BJ (cell line): Measurements from ENCODE around the gene SLC25A26. TPM values are rescaled to one million over a fixed set of nuclear protein-coding genes. Genes with fewer than 3 reads are reported as not detected.

ENCODE experiments used
- CTCF ChIA-PET: fragments of 350-600 bp; formaldehyde crosslinking; extraction: SDS; loops from one replicate; lab custom pipeline; 2021; ENCODE audit warnings: antibody characterized with exemption, inconsistent platforms; lab: Yijun Ruan, JAX
- POLR2A ChIA-PET: fragments of 300-600 bp; sonication (Branson Sonifier 250); formaldehyde crosslinking; extraction: SDS; loops from one replicate; lab custom pipeline; 2021; ENCODE audit warnings: antibody characterized with exemption; lab: Charles Lee
- DNase-seq: peaks from one replicate; pipeline ENCODE4 v3.0.0-alpha.2; 2011; ENCODE audit warnings: low read depth
- H3K27me3 ChIP-seq: 2 replicates; pipeline ENCODE4 v1.6.0; 2011; ENCODE audit warnings: low read length; ENCODE audit not compliant: control insufficient read depth, insufficient read depth
- H3K36me3 ChIP-seq: 2 replicates; pipeline ENCODE4 v1.5.1; 2011; ENCODE audit warnings: low read length; ENCODE audit not compliant: control insufficient read depth, insufficient read depth
- H3K4me3 ChIP-seq: 2 replicates; pipeline ENCODE4 v1.5.1; 2011; ENCODE audit warnings: low read depth, mild to moderate bottlenecking, control low read depth, low read length
- polyA plus RNA-seq: library from polyadenylated mRNA; depleted of rRNA; stranded (reverse); fragments of >200 nt; gene quantifications from 2 replicates; pipeline ENCODE4 v1.2.3, GENCODE V29; 2011
- TF ChIP-seq, protein P1 (sequence below): IDR thresholded peaks from 2 replicates; pipeline ENCODE4 v1.5.1; 2011; ENCODE audit warnings: low read depth, mild to moderate bottlenecking, control low read depth, inconsistent platforms, low read length, moderate library complexity; ENCODE audit not compliant: insufficient read depth

Gene SLC25A26
- polyA plus RNA-seq, 1 experiment: 29.5 TPM

DNA sequence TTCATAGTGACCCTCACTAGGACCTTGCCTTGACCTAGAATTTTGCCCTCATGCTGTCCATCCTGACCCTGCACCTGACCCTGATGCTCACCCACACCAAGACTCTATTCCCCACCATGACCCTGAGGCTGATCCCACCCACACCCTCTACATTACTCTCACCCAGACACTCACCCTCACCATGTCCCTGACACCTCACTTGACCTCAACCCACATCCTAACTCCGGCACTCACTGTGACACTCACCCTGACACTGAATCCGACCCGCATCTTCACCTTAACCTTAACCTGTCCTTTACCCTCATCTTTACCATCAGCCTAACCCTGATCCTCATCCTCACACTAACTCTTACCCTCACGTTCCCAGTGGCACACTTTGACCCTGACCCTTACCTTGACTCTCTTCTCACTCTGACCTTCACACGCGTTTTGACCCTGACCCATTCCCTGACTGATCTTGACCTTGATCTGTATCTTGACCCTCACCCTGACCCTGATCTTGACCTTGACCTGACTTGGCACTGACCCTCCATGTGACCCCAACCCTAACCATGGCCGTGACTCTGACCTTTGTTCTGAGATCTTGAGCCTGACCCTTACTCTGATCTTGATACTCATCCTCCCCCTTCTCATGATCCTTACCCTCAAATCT, 22.2 kb upstream of the SLC25A26 start:
- TF ChIP-seq, protein P1, sequence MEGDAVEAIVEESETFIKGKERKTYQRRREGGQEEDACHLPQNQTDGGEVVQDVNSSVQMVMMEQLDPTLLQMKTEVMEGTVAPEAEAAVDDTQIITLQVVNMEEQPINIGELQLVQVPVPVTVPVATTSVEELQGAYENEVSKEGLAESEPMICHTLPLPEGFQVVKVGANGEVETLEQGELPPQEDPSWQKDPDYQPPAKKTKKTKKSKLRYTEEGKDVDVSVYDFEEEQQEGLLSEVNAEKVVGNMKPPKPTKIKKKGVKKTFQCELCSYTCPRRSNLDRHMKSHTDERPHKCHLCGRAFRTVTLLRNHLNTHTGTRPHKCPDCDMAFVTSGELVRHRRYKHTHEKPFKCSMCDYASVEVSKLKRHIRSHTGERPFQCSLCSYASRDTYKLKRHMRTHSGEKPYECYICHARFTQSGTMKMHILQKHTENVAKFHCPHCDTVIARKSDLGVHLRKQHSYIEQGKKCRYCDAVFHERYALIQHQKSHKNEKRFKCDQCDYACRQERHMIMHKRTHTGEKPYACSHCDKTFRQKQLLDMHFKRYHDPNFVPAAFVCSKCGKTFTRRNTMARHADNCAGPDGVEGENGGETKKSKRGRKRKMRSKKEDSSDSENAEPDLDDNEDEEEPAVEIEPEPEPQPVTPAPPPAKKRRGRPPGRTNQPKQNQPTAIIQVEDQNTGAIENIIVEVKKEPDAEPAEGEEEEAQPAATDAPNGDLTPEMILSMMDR: no peak
- H3K27me3 ChIP-seq: no peaks in the 10 kb centered on the region; the same call in none of the 2 replicates
- ChIA-PET POLR2A (no interaction called here), CTCF (no interaction called here)
- no peak for DNase-seq
- no peak overlapping the region for H3K4me3 ChIP-seq
- H3K36me3 ChIP-seq: no peaks in the 10 kb centered on the region

DNA sequence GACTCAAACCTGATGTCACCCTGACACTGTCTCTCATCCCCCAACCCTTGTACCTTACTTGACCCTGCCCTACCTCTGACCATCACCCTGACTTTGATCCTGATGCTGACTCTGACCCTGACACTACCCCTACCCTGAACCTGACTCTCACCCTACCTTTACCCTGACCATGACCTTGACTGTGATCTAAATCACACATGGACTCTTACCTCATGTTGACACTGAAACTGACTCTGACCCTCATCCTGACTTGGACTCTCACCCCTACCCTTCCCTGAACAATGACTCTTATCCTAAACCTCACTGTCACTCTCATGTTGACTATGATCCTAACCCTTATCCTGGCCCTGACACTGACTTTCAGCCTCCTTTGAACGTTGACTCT, 21.7 kb upstream of the SLC25A26 start:
- DNase-seq: no peak
- ChIA-PET POLR2A (no interaction called here), CTCF (no interaction called here)
- H3K4me3 ChIP-seq: no peak overlapping the region
- H3K27me3 ChIP-seq: no peaks in the 10 kb centered on the region; the same call in 1 of the 2 replicates
- TF ChIP-seq, protein P1: no peak
- H3K36me3 ChIP-seq: no peaks in the 10 kb centered on the region

DNA sequence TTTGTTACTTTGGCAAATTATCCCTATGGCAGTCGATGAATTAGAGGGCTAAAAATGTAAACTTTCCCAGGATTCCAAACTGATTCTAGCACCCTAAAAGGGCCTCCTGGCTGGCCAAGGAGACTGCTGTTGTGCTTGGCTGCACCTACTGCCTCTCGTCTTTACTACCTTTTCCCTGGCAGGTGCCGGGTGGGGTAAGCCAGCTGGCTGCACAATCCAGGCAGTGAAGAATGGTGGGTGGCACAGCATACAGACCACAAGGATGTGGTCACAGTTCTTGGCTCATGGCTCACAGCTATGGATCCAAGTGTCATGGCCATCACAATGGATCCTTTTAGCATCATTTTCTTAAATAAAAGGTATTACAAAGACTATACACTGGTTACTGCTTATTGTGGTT, 20.7 kb upstream of the SLC25A26 start:
- ChIA-PET CTCF (interaction anchor here (0.6 to 1.0 kb wide), 3 partner anchors 23 to 760 kb away, joined by 3 read pairs; no protein-coding TSS in a partner anchor), POLR2A (no interaction called here)
- Histone ChIP-seq H3K4me3 (no peak overlapping the region), H3K27me3 (no peaks in the 10 kb centered on the region; the same call in 1 of the 2 replicates), H3K36me3 (no peaks in the 10 kb centered on the region)
- DNase-seq: no peak
- TF ChIP-seq, protein P1: no peak

DNA sequence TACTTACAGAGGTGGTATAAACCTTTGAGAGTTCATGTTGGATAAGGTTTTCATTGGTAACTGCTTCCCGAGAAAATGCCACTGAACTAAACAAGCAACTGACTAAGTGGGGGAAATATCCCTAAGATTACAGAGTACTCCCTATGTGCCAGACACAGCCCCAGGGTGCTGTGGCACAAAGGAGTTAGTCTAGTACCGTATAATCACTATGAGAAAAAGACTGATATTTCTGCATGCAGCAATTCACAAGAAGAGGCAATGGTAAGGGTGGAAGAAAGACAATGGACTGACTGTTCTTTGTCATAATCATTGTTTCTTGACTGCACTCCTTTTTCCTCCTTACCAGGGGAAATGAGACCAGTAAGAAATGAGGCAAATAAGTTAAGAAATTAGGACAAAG, 20.0 kb upstream of the SLC25A26 start:
- H3K27me3 ChIP-seq: no peaks in the 10 kb centered on the region; the same call in 1 of the 2 replicates
- CTCF ChIA-PET: interaction anchor here (0.6 to 1.0 kb wide), 2 partner anchors 23 to 522 kb away, joined by 3 read pairs; no protein-coding TSS in a partner anchor
- POLR2A ChIA-PET: no interaction called here
- TF ChIP-seq, protein P1: no peak
- no peaks in the 10 kb centered on the region for H3K36me3 ChIP-seq
- no peak for DNase-seq
- H3K4me3 ChIP-seq: no peak overlapping the region

DNA sequence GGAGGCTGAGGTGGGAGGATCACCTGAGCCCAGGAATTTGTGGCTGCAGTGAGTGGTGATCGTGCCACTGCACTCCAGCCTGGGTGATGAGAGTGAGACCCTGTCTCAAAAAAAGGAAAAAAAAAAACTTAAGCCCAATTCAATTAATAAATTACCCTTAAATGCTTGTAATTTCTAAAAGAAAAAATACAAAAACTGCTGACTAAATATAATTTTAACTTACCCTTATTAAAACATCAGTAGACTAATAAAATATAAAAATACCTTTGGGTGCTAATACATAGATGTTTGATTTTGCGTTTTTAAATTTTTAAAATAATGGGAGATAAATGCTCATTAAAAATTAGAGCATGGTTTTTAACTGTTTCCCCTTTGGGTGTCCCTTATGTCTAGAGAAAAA, 17.5 kb upstream of the SLC25A26 start:
- no peak for DNase-seq
- H3K36me3 ChIP-seq: no peaks in the 10 kb centered on the region
- POLR2A ChIA-PET: no interaction called here
- TF ChIP-seq, protein P1: no peak
- H3K4me3 ChIP-seq: no peak overlapping the region
- CTCF ChIA-PET: no interaction called here
- no peaks in the 10 kb centered on the region; the same call in 1 of the 2 replicates for H3K27me3 ChIP-seq
